Activated naive CD4-positive, alpha-beta T cell treated with anti-CD3 and anti-CD28 coated beads, Interleukin-2, amount 10 ng/mL, durations not matched to agents 7 days and 5 days (primary cell): Measurements from ENCODE around the gene IFIT1.
"Not testable (repeated sequence)": the region's sequence is repeated elsewhere in the genome, so short reads cannot be mapped to it uniquely, and the experiment has no call there.

Source experiments
- CTCF ChIA-PET: fragments of 350-600 bp; sonication (Branson Sonifier 250); formaldehyde crosslinking; loops from one replicate; lab custom pipeline; 2021; ENCODE audit warnings: antibody characterized with exemption; lab: Charles Lee
- DNase-seq: peaks from one replicate; pipeline ENCODE4 v3.0.0-alpha.2; 2020
- H3K27ac Mint-ChIP-seq: one replicate; pipeline ENCODE4 v1.8.0; 2021; ENCODE audit warnings: mild to moderate bottlenecking, moderate library complexity, mixed read lengths
- H3K27me3 Mint-ChIP-seq: one replicate; pipeline ENCODE4 v1.8.0; 2021; ENCODE audit warnings: mild to moderate bottlenecking, mixed read lengths
- H3K36me3 Mint-ChIP-seq: one replicate; pipeline ENCODE4 v1.8.0; 2021; ENCODE audit warnings: mixed read lengths
- H3K4me1 Mint-ChIP-seq: one replicate; pipeline ENCODE4 v1.8.0; 2021; ENCODE audit warnings: mixed read lengths
- H3K4me3 Mint-ChIP-seq: one replicate; pipeline ENCODE4 v1.8.0; 2021; ENCODE audit warnings: mild to moderate bottlenecking, moderate library complexity, mixed read lengths
- H3K9me3 Mint-ChIP-seq: one replicate; pipeline ENCODE4 v1.8.0; 2021; ENCODE audit warnings: mixed read lengths

IFIT1 gene, protein sequence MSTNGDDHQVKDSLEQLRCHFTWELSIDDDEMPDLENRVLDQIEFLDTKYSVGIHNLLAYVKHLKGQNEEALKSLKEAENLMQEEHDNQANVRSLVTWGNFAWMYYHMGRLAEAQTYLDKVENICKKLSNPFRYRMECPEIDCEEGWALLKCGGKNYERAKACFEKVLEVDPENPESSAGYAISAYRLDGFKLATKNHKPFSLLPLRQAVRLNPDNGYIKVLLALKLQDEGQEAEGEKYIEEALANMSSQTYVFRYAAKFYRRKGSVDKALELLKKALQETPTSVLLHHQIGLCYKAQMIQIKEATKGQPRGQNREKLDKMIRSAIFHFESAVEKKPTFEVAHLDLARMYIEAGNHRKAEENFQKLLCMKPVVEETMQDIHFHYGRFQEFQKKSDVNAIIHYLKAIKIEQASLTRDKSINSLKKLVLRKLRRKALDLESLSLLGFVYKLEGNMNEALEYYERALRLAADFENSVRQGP

DNA sequence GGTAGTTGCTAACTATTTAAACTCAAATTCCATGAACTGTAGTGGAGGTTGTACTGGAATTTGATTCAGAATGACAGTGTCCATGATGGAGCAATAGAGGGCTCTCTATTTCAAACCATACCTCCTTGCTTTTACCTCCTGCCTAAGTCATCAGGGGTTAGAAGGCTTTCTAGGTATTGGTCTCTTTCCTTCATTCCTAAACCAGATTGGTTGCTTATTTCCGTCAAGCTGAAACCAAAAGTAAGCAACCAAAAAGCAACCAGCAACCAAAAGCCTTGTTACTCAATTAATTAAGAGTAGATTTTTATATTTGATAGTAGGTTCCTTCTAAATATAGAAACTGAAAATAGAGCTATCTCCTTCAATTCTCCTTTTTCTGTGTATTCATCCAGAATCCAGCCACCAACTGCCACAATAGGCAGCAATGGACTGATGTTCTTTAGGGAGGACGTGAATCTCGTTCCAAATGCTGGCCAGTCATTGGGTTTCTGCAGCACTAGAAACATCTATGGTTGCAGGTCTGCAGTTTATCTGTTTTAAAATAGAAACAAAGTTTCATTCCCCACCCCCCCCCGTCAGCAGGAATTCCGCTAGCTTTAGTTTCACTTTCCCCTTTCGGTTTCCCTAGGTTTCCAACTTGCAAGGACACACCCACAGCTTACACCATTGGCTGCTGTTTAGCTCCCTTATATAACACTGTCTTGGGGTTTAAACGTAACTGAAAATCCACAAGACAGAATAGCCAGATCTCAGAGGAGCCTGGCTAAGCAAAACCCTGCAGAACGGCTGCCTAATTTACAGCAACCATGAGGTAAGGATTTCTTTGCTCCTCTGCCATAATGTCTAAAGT is at the start of gene IFIT1:
TSS of gene IFIT1 (plus strand) at position 717 of the 850 bp plus-strand sequence. CDS start at position 807, 90 bp downstream.
- Mint-ChIP-seq H3K9me3 (no peaks in the 10 kb centered on the region), H3K27me3 (no peaks in the 10 kb centered on the region), H3K36me3 (peaks cover 2% of the 10 kb centered on the region), H3K4me3 (peak within 1 kb of the TSS; percentile 80), H3K27ac (peak within 1 kb of the TSS; percentile 94), H3K4me1 (peaks cover 36% of the 10 kb centered on the region)
- CTCF ChIA-PET, result interaction anchor here (0.6 to 1.6 kb wide), 10 partner anchors 22 to 1516 kb away, joined by 3 to 6 read pairs (median 4); partner anchors contain the start of gene IFIT5
- DNase-seq, result peak; percentile 64

DNA sequence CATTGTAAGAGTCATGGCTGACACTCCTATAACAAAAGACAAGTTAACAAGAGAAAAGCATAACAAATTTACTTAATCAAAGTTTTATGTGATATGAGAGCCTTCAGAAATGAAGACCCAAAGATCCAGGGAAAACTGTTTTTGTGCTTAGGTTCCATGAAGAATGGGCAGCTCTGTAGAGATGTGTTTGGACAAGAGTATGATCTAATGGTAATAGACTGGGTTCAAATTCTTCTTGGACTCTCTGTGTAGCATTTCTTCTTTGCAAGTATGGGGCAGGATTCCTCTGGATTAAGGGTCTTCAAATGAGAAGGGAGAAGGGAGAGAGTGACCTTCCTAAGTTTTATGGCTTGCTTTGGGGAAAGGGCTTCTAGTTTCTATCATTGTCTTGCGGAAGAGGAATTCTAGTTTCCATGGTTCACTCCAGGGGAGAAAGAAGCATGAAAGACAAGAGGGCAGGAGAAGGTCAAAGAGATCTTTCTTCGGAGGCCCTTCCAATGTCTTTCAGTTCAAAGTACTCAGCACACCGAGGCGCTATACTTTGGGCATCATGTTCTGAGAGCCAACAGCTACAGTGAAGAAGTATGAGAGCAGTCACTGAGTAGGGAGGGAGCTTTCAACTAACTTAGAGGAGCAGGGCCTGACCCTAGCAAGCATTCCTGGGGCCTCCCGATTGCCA is 49.2 kb upstream of the IFIT1 start:
- Mint-ChIP-seq H3K4me1 (no peaks in the 10 kb centered on the region), H3K27ac (no peak overlapping the region), H3K36me3 (peaks cover 13% of the 10 kb centered on the region), H3K9me3 (no peaks in the 10 kb centered on the region), H3K4me3 (no peak overlapping the region), H3K27me3 (peaks cover 46% of the 10 kb centered on the region)
- DNase-seq, result no peak
- CTCF ChIA-PET, result interaction anchor here (1.2 to 1.7 kb wide), 2 partner anchors 12 to 26 kb away, joined by 3 to 7 read pairs; no protein-coding TSS in a partner anchor

DNA sequence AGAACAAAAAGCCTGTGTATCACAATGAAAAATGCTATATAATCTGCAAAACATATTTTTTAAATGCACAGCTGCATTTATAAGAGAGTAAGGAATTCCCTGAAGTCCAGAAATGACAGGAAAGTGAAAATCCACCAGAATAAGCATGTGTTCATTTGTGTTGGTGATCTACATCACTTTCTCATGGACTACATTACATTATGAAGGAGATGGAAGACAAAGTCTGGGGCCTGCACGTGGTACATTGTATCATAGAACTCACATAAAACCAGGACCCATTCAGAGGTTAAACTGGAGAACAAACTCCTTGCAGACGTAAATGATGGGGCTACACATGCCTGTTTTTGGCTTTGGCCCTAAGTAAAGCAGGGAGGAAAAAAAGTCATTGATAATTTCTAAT is 48.3 kb upstream of the IFIT1 start:
- H3K27ac Mint-ChIP-seq, result no peak overlapping the region
- CTCF ChIA-PET, result interaction anchor here (1.2 to 1.7 kb wide), 2 partner anchors 11 to 25 kb away, joined by 3 to 7 read pairs; no protein-coding TSS in a partner anchor
- peaks cover 45% of the 10 kb centered on the region for H3K27me3 Mint-ChIP-seq

DNA sequence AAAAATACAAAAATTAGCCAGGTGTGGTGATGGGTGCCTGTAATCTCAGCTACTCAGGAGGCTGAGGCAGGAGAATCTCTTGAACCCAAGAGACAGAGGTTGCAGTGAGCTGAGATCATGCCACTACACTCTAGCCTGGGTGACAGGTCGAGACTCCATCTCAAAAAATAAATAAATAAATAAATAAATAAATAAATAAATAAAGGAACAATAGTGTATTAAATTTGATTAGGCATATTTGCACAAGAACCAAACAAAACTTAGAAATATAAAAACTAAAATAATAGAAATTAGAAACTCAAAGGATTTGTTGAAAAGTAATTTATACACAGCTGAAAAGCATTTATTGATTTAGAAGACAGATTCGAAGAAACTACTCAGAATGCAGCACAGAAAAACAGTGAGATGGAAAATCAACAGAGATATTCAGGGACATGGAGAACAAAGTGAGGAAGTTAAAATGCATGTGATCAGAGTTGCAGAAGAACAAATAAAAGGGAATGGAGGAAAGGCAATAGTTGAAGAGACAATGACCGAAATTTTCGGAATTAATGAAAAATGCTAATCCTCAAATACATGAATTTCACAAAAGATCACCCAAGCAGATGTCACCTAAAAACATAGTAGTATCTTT is 46.9 kb upstream of the IFIT1 start:
- H3K27ac Mint-ChIP-seq, result no peak overlapping the region
- H3K4me3 Mint-ChIP-seq, result no peak overlapping the region
- H3K36me3 Mint-ChIP-seq, result peaks cover 3% of the 10 kb centered on the region
- no peak for DNase-seq
- H3K9me3 Mint-ChIP-seq, result no peaks in the 10 kb centered on the region
- H3K4me1 Mint-ChIP-seq, result peaks cover 1% of the 10 kb centered on the region
- CTCF ChIA-PET, result interaction anchor here (1.4 kb wide), 1 partner anchor 46 kb away, joined by 3 read pairs; the partner anchor contains the start of gene IFIT1
- peaks cover 44% of the 10 kb centered on the region for H3K27me3 Mint-ChIP-seq

More for the DNA sequence above, 48.3 kb upstream of the IFIT1 start:
- H3K4me1 Mint-ChIP-seq, result no peaks in the 10 kb centered on the region
- DNase-seq, result no peak
- H3K36me3 Mint-ChIP-seq, result peaks cover 8% of the 10 kb centered on the region
- H3K9me3 Mint-ChIP-seq, result no peaks in the 10 kb centered on the region
- H3K4me3 Mint-ChIP-seq, result no peak overlapping the region

DNA sequence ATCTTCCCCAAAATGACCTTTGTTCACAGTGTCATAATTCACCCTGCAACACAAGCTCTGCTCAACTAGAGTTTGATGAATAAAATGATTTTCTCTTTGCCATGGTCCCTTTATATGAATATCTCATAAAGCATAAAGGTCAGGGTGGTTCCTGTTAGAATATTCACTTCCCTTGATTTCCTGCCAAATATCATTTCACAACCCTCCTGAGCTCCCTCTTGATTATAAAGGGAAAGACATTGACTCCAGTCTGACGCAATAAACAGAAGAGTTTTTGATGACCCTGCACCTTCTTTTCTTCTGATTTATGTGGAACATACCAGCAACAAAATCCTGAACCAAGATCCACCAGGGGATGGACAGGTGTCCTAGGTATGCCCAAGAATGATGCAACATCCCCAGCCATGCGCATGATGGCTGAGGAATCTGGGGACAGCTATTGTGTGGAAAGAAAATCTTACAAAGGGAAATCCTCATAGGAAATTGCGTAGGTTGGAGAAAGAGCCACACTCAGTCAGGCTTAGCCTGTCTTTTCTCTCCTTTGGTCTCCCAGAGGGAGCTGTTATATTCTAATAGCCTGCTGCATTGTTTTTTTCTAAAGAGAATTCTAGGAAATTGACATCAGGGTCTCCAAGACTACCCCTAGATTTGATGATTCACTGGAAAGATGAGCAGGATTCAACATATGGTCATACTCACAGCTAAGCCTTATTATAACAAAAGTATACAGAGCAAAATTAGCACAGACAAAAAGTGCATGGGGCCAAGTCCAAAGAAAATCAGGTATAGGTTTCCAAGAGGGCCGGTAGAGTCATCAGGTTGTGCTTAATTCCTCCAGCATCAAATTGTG is 45.8 kb upstream of the IFIT1 start:
- H3K9me3 Mint-ChIP-seq, result no peaks in the 10 kb centered on the region
- DNase-seq, result no peak
- peaks cover 40% of the 10 kb centered on the region for H3K27me3 Mint-ChIP-seq
- no peaks in the 10 kb centered on the region for H3K36me3 Mint-ChIP-seq
- CTCF ChIA-PET, result interaction anchor here (1.4 kb wide), 1 partner anchor 45 kb away, joined by 3 read pairs; the partner anchor contains the start of gene IFIT1
- H3K27ac Mint-ChIP-seq, result no peak overlapping the region
- H3K4me3 Mint-ChIP-seq, result no peak overlapping the region
- peaks cover 13% of the 10 kb centered on the region for H3K4me1 Mint-ChIP-seq

DNA sequence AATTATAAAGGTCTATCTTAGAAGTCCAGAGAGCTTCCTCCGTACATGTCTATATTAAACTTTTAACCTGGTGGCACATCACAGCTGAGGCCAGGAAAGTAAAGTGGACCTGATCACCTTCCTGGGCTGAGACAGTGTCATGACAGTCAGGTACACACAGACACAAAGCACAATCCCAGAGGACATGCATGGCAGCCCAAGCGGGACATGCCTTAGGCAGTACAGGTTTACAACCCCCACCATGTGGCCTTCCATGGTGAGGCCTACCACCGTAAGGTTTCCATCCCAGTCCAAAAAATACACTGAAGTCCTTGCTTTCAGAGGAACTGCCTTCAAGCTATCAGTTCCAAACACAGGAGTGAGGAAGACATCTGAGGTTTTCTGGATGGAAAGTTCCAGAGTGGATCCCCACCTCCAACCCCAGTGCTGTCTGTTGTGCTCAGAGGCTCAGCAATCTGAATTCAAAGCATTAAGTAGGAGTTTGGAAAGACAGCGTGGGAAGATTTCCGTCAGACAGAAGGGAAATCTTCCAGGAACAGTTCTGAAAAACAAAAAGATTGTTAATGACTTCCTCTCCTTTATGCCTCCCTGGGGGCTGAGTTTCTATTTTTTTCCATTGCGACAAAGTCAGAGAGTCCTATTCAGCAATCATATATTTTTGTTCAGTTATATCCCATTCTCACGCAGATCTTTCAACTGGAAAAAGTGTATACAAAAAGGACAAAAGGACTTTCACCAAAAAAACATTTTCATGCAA is 44.5 kb upstream of the IFIT1 start:
- no peak overlapping the region for H3K4me3 Mint-ChIP-seq
- CTCF ChIA-PET, result no interaction called here
- H3K9me3 Mint-ChIP-seq, result no peaks in the 10 kb centered on the region
- H3K4me1 Mint-ChIP-seq, result peaks cover 20% of the 10 kb centered on the region
- no peak for DNase-seq
- no peaks in the 10 kb centered on the region for H3K36me3 Mint-ChIP-seq
- peaks cover 38% of the 10 kb centered on the region for H3K27me3 Mint-ChIP-seq
- H3K27ac Mint-ChIP-seq, result no peak overlapping the region

DNA sequence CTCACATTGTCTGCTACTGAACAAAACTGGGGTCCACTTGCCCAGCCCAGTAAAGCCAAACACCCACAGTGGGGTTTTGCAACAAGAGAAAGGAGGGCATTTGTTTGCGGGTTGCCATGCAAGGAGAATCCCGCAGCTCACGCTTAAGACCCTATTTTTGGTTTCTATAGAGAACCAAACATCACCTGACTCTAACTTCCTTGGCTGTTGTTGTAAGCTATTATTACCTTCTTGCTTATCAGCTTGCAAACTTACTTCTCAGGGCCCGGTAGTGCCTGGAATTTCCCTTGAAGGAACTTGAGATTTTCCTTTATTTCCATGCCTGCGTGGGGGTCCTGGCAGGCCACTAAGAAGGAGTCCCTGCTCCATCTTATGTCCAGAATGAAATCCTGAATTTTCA is 43.9 kb upstream of the IFIT1 start:
- CTCF ChIA-PET, result no interaction called here
- H3K9me3 Mint-ChIP-seq, result no peaks in the 10 kb centered on the region
- no peak for DNase-seq
- no peak overlapping the region for H3K27ac Mint-ChIP-seq
- peaks cover 20% of the 10 kb centered on the region for H3K4me1 Mint-ChIP-seq
- peaks cover 36% of the 10 kb centered on the region for H3K27me3 Mint-ChIP-seq
- no peak overlapping the region for H3K4me3 Mint-ChIP-seq
- no peaks in the 10 kb centered on the region for H3K36me3 Mint-ChIP-seq

DNA sequence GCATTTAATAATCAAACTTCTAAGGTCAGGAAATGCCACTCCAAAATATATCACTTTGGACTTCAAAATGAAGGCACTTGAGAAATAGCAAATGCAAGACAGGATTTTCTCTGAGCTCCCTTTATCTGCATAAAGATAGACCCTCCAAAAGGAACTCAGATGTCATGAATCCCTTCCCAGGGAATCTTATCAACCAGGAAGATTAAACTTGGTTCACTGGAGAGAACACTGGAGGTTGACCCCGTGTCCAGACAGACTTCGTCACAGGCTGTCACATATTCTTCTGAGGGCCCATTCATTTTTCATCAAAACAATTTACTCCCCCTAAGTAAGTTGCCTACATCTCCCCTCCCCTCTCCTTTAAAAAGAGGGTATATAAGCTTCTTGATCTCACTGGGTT is 43.4 kb upstream of the IFIT1 start:
- Mint-ChIP-seq H3K9me3 (no peaks in the 10 kb centered on the region), H3K4me3 (no peak overlapping the region), H3K27ac (no peak overlapping the region), H3K36me3 (no peaks in the 10 kb centered on the region), H3K4me1 (peaks cover 20% of the 10 kb centered on the region), H3K27me3 (peaks cover 38% of the 10 kb centered on the region)
- DNase-seq, result no peak
- CTCF ChIA-PET, result no interaction called here

DNA sequence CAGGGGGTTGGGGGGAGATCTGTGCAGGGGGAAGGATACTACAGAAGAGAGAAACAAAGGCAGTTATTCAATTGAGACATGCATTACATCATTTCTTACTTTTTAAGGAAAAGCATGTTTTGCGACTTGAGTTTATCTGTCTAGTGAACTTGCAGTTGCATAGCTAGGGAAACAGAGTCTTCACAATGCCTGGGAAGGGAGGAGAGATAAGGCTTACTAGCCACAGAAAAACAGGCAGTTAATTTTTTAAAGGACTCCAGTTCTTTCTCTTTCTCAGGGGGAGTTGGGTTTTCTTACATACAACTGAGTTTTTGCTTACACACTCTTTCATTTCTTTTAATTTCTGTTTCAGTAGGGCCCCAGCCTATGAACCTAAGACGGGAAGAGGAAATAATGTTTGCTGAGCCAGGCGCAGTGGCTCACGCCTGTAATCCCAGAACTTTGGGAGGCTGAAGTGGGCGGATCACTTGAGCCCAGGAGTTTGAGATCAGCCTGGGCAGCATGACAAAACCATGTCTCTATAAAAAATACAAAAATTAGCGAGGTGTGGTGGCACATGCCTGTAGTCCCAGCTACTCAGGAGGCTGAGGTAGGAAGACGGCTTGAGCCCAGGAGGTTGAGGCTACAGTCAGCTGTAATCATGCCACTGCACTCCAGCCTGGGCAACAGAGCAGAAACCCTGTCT is 41.6 kb upstream of the IFIT1 start:
- H3K4me3 Mint-ChIP-seq, DNase-seq, H3K27ac Mint-ChIP-seq, H3K9me3 Mint-ChIP-seq, H3K36me3 Mint-ChIP-seq: not testable (repeated sequence)
- Mint-ChIP-seq H3K4me1 (peaks cover 20% of the 10 kb centered on the region), H3K27me3 (peaks cover 49% of the 10 kb centered on the region)
- CTCF ChIA-PET, result interaction anchor here (2.1 kb wide), 1 partner anchor 19 kb away, joined by 6 read pairs; no protein-coding TSS in a partner anchor

DNA sequence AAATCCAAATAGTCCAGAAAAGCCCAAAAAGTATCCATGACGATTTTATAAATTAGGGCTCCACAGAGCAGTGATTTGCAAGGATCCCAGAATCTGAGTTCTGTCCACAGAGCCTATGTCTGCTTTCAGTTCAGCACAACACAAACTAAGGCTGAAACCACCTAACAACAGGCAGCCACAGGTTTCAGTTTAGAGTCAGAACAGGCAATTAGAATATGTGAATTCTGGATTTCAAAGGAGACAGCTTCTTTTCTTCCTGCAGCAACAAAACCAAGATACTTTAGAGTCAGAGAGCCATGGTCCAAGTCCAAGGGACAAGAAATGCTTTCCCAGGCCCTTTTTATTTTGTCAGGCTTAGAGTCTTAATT is 41.0 kb upstream of the IFIT1 start:
- Mint-ChIP-seq H3K9me3 (no peaks in the 10 kb centered on the region), H3K4me3 (no peak overlapping the region), H3K4me1 (peaks cover 20% of the 10 kb centered on the region), H3K27ac (no peak overlapping the region), H3K36me3 (no peaks in the 10 kb centered on the region), H3K27me3 (peaks cover 51% of the 10 kb centered on the region)
- CTCF ChIA-PET, result interaction anchor here (2.1 kb wide), 1 partner anchor 18 kb away, joined by 6 read pairs; no protein-coding TSS in a partner anchor
- peak; percentile 28 for DNase-seq

DNA sequence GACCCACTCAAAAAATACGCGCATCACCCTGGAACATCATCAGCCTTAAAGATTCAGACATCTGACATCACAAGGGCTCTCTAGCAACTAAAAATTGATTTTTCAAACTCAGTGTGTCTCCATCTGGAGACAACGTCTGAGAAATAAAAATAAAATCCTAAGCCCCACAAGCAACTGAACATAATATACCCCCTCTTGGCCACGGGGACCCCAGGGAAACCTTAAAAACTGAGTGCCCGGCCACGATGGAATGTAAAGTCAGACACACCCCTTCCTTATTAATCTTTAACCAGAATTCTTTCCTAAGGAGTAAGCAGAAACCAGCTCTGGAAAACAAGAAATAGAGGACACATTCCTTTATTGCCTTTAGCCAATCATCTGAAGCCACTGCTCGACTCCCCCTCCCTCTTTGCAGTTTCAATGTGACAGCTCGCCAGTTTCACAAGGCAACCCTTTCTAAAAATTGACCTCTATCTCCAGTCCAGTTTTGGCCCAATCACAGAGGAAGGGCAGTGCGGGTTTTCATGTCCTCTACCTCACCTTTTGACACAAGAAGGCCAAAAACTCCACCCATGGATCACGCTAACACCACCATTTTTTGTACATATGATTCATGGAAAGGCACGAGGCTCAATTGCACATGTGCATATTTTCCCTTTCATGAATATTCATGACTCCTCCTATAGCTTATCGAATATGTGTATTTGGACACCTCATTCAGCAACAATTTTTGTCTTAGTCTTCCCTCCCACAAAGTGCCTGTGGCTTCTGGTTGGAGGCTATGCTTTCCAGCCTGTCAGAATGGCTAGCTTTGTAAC is 40.4 kb upstream of the IFIT1 start:
- no peak for DNase-seq
- peak overlapping the region; percentile 38 for H3K27ac Mint-ChIP-seq
- CTCF ChIA-PET, result interaction anchor here (0.8 to 2.1 kb wide), 2 partner anchors 11 to 17 kb away, joined by 3 to 6 read pairs; no protein-coding TSS in a partner anchor
- no peaks in the 10 kb centered on the region for H3K9me3 Mint-ChIP-seq
- no peaks in the 10 kb centered on the region for H3K36me3 Mint-ChIP-seq
- H3K4me1 Mint-ChIP-seq, result peaks cover 20% of the 10 kb centered on the region
- H3K27me3 Mint-ChIP-seq, result peaks cover 53% of the 10 kb centered on the region
- H3K4me3 Mint-ChIP-seq, result no peak overlapping the region
